Mesothelial cell of epicardium (in vitro differentiated cells): ENCODE results near the gene UCP2. TPM values are rescaled to one million over a fixed set of nuclear protein-coding genes. Genes with fewer than 3 reads are reported as not detected.

Experiments
- DNase-seq, 2 experiments: peaks; one replicate each; pipeline ENCODE4 v3.0.0; 2021; ENCODE audit warnings: low spot score in 2 of 2; ENCODE audit not compliant: unreplicated experiment in 2 of 2
- H3K27ac Mint-ChIP-seq: 2 replicates; pipeline ENCODE4 v1.8.0; 2021; ENCODE audit warnings: mixed read lengths
- H3K27me3 Mint-ChIP-seq: 2 replicates; pipeline ENCODE4 v1.8.0; 2021; ENCODE audit warnings: low read depth, mixed read lengths
- H3K36me3 Mint-ChIP-seq: 2 replicates; pipeline ENCODE4 v1.8.0; 2021; ENCODE audit warnings: mixed read lengths
- H3K4me1 Mint-ChIP-seq: 2 replicates; pipeline ENCODE4 v1.8.0; 2021; ENCODE audit warnings: mixed read lengths
- H3K4me3 Mint-ChIP-seq: 2 replicates; pipeline ENCODE4 v1.8.0; 2021; ENCODE audit warnings: mild to moderate bottlenecking, moderate library complexity, mixed read lengths
- H3K9me3 Mint-ChIP-seq: 2 replicates; pipeline ENCODE4 v1.8.0; 2021; ENCODE audit warnings: mixed read lengths
- total RNA-seq: library from RNA; stranded (reverse); gene quantifications from 3 replicates; pipeline ENCODE4 v1.2.1, GENCODE V29; 2021
- TF ChIP-seq, protein P1 (sequence below): fragments of 200-600 bp; sonication (generic); IDR thresholded peaks from one replicate; pipeline ENCODE4 v1.5.0; 2021; ENCODE audit warnings: antibody characterized with exemption; ENCODE audit not compliant: unreplicated experiment

The UCP2 gene
- total RNA-seq, 1 donor from 2014 or later: 31.5 TPM

- no peak for DNase-seq
- H3K36me3 Mint-ChIP-seq: peaks cover 13% of the 10 kb centered on the region
- H3K9me3 Mint-ChIP-seq: no peaks in the 10 kb centered on the region
- TF ChIP-seq, protein P1, sequence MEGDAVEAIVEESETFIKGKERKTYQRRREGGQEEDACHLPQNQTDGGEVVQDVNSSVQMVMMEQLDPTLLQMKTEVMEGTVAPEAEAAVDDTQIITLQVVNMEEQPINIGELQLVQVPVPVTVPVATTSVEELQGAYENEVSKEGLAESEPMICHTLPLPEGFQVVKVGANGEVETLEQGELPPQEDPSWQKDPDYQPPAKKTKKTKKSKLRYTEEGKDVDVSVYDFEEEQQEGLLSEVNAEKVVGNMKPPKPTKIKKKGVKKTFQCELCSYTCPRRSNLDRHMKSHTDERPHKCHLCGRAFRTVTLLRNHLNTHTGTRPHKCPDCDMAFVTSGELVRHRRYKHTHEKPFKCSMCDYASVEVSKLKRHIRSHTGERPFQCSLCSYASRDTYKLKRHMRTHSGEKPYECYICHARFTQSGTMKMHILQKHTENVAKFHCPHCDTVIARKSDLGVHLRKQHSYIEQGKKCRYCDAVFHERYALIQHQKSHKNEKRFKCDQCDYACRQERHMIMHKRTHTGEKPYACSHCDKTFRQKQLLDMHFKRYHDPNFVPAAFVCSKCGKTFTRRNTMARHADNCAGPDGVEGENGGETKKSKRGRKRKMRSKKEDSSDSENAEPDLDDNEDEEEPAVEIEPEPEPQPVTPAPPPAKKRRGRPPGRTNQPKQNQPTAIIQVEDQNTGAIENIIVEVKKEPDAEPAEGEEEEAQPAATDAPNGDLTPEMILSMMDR: no peak
- H3K4me3 Mint-ChIP-seq: no peak overlapping the region
- H3K27me3 Mint-ChIP-seq: no peaks in the 10 kb centered on the region
- H3K27ac Mint-ChIP-seq: no peak overlapping the region
- H3K4me1 Mint-ChIP-seq: no peaks in the 10 kb centered on the region
Observed at GRCh38 chr11:73999581-74000306, 17.1 kb upstream of the UCP2 start.

DNA sequence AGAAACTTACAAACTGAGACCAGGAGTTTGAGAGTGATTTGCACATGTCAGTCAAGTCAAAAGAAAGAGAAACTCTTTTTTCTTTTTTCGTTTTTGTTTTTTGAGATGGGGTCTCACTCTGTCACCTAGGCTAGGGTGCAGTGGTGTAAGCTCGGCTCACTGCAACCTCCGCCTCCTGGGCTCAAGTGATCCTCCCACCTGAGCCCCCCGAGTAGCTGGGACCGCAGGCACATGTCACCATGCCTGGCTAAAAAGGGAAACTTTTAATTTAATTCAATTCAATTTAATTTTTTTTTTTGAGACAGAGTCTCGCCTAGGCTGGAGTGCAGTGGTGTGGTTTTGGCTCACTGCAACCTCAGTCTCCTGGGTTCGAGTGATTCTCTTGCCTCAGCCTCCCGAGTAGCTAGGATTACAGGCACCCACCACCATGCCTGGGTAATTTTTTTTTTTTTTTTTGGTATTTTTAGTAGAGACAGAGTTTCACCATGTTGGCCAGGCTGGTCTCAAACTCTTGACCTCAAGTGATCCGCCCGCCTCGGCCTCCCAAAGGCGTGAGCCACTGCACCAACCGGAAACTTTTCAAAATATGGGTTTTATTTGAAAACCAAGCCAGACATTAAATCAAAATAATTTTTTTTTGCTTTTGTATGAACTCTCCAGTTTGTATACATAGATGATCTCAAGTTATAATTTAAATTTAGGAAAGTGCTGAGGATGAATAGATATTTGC is 16.4 kb upstream of the UCP2 start:
- Mint-ChIP-seq H3K4me1 (no peaks in the 10 kb centered on the region), H3K36me3 (peaks cover 12% of the 10 kb centered on the region), H3K4me3 (no peak overlapping the region), H3K27ac (no peak overlapping the region), H3K9me3 (no peaks in the 10 kb centered on the region), H3K27me3 (no peaks in the 10 kb centered on the region)
- no peak for DNase-seq
- TF ChIP-seq, protein P1: no peak

DNA sequence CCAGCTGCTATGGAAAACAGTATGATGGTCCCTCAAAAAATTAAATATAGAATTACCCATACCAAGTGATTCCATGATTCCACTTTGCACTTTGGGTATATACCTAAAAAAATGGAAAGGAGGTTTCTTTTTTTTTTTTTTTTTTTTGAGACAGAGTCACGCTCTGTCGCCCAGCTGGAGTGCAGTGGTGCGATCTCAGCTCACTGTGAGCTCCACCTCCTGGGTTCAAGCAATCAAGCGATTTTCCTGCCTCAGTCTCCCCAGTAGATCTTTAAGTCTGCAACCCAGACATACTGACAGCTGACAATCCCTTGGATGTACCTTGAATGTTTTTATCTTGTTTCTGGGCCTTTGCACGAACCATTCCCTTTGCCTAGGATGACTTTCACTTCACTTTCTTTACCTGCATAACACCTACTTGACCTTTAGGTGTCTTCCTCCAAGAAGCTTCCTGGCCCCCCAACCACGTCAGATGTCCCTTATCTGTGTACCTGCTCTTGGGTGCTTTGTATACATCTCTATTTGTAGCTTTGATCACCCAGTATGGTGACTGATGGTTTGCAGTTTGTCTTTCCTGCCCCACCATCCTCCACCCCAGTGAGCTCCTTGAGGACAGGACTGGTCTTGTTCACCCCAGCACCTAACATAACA is 14.6 kb upstream of the UCP2 start:
- no peak for DNase-seq
- TF ChIP-seq, protein P1: no peak
- no peaks in the 10 kb centered on the region for H3K27me3 Mint-ChIP-seq
- peaks cover 3% of the 10 kb centered on the region for H3K36me3 Mint-ChIP-seq
- H3K4me3 Mint-ChIP-seq: no peak overlapping the region
- no peaks in the 10 kb centered on the region for H3K9me3 Mint-ChIP-seq
- H3K27ac Mint-ChIP-seq: no peak overlapping the region
- no peaks in the 10 kb centered on the region for H3K4me1 Mint-ChIP-seq

DNA sequence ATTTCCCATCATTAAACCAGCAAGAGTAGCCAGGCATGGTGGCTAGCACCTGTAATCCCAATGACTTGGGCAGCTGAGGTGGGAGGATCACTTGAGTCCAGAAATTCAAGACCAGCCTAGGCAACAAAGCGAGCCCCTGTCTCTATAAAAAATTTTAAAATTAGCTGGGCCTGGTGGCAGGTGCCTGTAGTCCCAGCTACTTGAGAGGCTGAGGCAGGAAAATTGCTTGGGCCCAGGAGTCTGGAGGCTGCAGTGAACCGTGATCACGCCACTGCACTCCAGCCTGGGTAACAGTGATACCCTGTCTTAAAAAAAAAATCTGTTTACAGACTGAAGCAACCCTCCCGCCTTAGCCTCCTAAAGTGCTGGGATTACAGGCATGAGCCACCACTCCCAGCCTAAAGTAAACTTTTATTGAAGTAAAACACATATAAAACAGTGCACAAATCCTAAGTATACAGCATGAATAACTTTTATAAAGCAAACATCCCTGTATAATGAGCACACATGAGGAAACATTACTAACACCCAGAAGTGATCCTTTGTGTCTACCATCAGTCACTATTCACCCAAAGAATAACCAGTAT is 13.6 kb upstream of the UCP2 start:
- Mint-ChIP-seq H3K36me3 (peaks cover 2% of the 10 kb centered on the region), H3K9me3 (no peaks in the 10 kb centered on the region), H3K4me3 (no peak overlapping the region), H3K27ac (no peak overlapping the region), H3K27me3 (no peaks in the 10 kb centered on the region), H3K4me1 (no peaks in the 10 kb centered on the region)
- no peak for DNase-seq
- TF ChIP-seq, protein P1: no peak

DNA sequence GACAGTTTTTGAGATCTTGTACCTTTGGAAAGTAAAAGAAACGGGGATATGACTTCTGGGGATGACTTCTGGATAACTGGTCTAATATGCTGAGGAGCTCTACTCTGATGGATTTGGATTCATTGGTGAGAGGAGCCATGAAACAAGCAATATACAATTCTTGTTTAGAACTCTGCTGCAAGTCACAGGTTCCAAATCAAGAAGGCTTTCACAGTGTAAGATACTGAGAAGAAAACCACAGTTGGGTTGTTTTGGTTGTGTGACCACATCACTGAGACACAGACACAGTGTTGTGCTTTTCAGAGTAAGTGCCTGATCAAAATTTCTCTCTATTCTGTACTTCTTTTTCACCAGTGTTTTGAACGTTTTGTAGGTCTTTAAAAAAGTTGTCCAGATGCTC is 13.1 kb upstream of the UCP2 start:
- DNase-seq: no peak
- Mint-ChIP-seq H3K4me1 (no peaks in the 10 kb centered on the region), H3K27me3 (no peaks in the 10 kb centered on the region), H3K36me3 (no peaks in the 10 kb centered on the region), H3K9me3 (no peaks in the 10 kb centered on the region), H3K4me3 (no peak overlapping the region), H3K27ac (no peak overlapping the region)
- TF ChIP-seq, protein P1: no peak
